Measurements from ENCODE around the gene TMEM163. TPM values are rescaled to one million over a fixed set of nuclear protein-coding genes. Genes with fewer than 3 reads are reported as not detected.

Gene TMEM163
- total RNA-seq, 1 donor from 2014 or later: not detected

GRCh38 chr2:134690629-134691215 lies 28.1 kb downstream of the TMEM163 start:
- no peak for TF ChIP-seq CTCF (IDR thresholded peaks at IDR 0.05; ENCODE audit: insufficient read depth, low read length, severe bottlenecking)
- no peak for FAIRE-seq
- no peak for DNase-seq (ENCODE audit: low read depth)
- Histone ChIP-seq H3K27me3 (ENCODE audit: control insufficient read depth, insufficient read depth, low read length) (peaks cover 2% of the 10 kb centered on the region), H3K4me3 (ENCODE audit: low read depth, low read length) (no peak overlapping the region), H3K36me3 (ENCODE audit: control insufficient read depth, insufficient read depth, low read length) (no peaks in the 10 kb centered on the region)

- no peaks in the 10 kb centered on the region for H3K36me3 ChIP-seq (ENCODE audit: control insufficient read depth, insufficient read depth, low read length)
- H3K4me3 ChIP-seq (ENCODE audit: low read depth, low read length): no peak overlapping the region
- TF ChIP-seq CTCF (IDR thresholded peaks at IDR 0.05; ENCODE audit: insufficient read depth, low read length, severe bottlenecking): no peak
- H3K27me3 ChIP-seq (ENCODE audit: control insufficient read depth, insufficient read depth, low read length): peaks cover 2% of the 10 kb centered on the region
- DNase-seq (ENCODE audit: low read depth) (no peak), FAIRE-seq (no peak)
These were observed 29.5 kb downstream of the TMEM163 start for GRCh38 chr2:134689315-134689714.

- Histone ChIP-seq H3K4me3 (ENCODE audit: low read depth, low read length) (no peak overlapping the region), H3K36me3 (ENCODE audit: control insufficient read depth, insufficient read depth, low read length) (no peaks in the 10 kb centered on the region), H3K27me3 (ENCODE audit: control insufficient read depth, insufficient read depth, low read length) (no peaks in the 10 kb centered on the region)
- no peak for DNase-seq (ENCODE audit: low read depth)
- FAIRE-seq: no peak
- no peak for TF ChIP-seq CTCF (IDR thresholded peaks at IDR 0.05; ENCODE audit: insufficient read depth, low read length, severe bottlenecking)
These were observed 32.8 kb downstream of the TMEM163 start for GRCh38 chr2:134685967-134686366.

- H3K4me3 ChIP-seq (ENCODE audit: low read depth, low read length): no peak overlapping the region
- peaks cover 1% of the 10 kb centered on the region for H3K27me3 ChIP-seq (ENCODE audit: control insufficient read depth, insufficient read depth, low read length)
- FAIRE-seq: no peak
- DNase-seq (ENCODE audit: low read depth): peak; percentile 69
- TF ChIP-seq CTCF (IDR thresholded peaks at IDR 0.05; ENCODE audit: insufficient read depth, low read length, severe bottlenecking): no peak
- no peaks in the 10 kb centered on the region for H3K36me3 ChIP-seq (ENCODE audit: control insufficient read depth, insufficient read depth, low read length)
These were observed 35.2 kb downstream of the TMEM163 start for GRCh38 chr2:134683561-134684112.

GRCh38 chr2:134682726-134683125 lies 36.1 kb downstream of the TMEM163 start:
- Histone ChIP-seq H3K27me3 (ENCODE audit: control insufficient read depth, insufficient read depth, low read length) (peaks cover 1% of the 10 kb centered on the region), H3K36me3 (ENCODE audit: control insufficient read depth, insufficient read depth, low read length) (no peaks in the 10 kb centered on the region), H3K4me3 (ENCODE audit: low read depth, low read length) (no peak overlapping the region)
- FAIRE-seq (no peak), DNase-seq (ENCODE audit: low read depth) (no peak)
- no peak for TF ChIP-seq CTCF (IDR thresholded peaks at IDR 0.05; ENCODE audit: insufficient read depth, low read length, severe bottlenecking)

- no peak for FAIRE-seq
- no peaks in the 10 kb centered on the region for H3K36me3 ChIP-seq (ENCODE audit: control insufficient read depth, insufficient read depth, low read length)
- no peak overlapping the region for H3K4me3 ChIP-seq (ENCODE audit: low read depth, low read length)
- no peak for DNase-seq (ENCODE audit: low read depth)
- peaks cover 1% of the 10 kb centered on the region for H3K27me3 ChIP-seq (ENCODE audit: control insufficient read depth, insufficient read depth, low read length)
- no peak for TF ChIP-seq CTCF (IDR thresholded peaks at IDR 0.05; ENCODE audit: insufficient read depth, low read length, severe bottlenecking)
These were observed 37.6 kb downstream of the TMEM163 start for GRCh38 chr2:134681201-134681600.
